NCI-H460 (cell line): Measurements from ENCODE around the gene CCDC154. TPM values are rescaled to one million over a fixed set of nuclear protein-coding genes. Genes with fewer than 3 reads are reported as not detected.
"Not testable (repeated sequence)": the region's sequence is repeated elsewhere in the genome, so short reads cannot be mapped to it uniquely, and the experiment has no call there.

Experiments used
- DNase-seq: peaks from one replicate; pipeline ENCODE4 v3.0.0-alpha.2; 2016; ENCODE audit warnings: low read depth; ENCODE audit errors: extremely low read depth
- polyA plus RNA-seq: library from polyadenylated mRNA; depleted of rRNA; stranded (reverse); fragments of >200 nt; gene quantifications from 2 replicates; pipeline ENCODE4 v1.2.3, GENCODE V29; 2014; cell fraction: nucleus; rRNA removed
- total RNA-seq: library from RNA; depleted of rRNA; stranded (reverse); fragments of >200 nt; shearing (Covaris generic); gene quantifications from 2 replicates; pipeline ENCODE4 v1.2.3, GENCODE V29; 2014; rRNA removed

Gene CCDC154
- 0.42 and 0.61 TPM in 2 replicates for total RNA-seq
- 3.2 TPM in 1 of 2 replicates, not detected in the other for polyA plus RNA-seq

- DNase-seq = no peak
Measured at GRCh38 chr16:1443980-1444729, at the start of gene CCDC154. CCDC154 (minus strand) TSS chr16:1444556; CDS start chr16:1444322, 234 bp downstream.

- no peak for DNase-seq
Measured at GRCh38 chr16:1493746-1494094, 49.4 kb upstream of the CCDC154 start.

GRCh38 chr16:1492923-1493745 is 48.8 kb upstream of the CCDC154 start, which contains the start of gene TELO2:
TELO2 (plus strand) TSS chr16:1493360; CDS start chr16:1494282, 922 bp downstream.
- DNase-seq = peak; percentile 69

GRCh38 chr16:1492082-1492922 is 47.9 kb upstream of the CCDC154 start:
- DNase-seq = no peak

GRCh38 chr16:1491327-1491726 is 47.0 kb upstream of the CCDC154 start:
- no peak for DNase-seq

GRCh38 chr16:1489077-1489476 is 44.7 kb upstream of the CCDC154 start:
- no peak for DNase-seq

GRCh38 chr16:1488619-1489018 is 44.3 kb upstream of the CCDC154 start, which contains the start of gene PTX4:
PTX4 (minus strand) TSS chr16:1488944; CDS start chr16:1488909, 35 bp downstream.
- DNase-seq = no peak

- no peak for DNase-seq
Measured at GRCh38 chr16:1488054-1488601, 43.8 kb upstream of the CCDC154 start.

GRCh38 chr16:1487395-1488053 is 43.2 kb upstream of the CCDC154 start:
- no peak for DNase-seq

- DNase-seq = no peak
Measured at GRCh38 chr16:1486551-1487390, 42.4 kb upstream of the CCDC154 start.

GRCh38 chr16:1485847-1486496 is 41.6 kb upstream of the CCDC154 start:
- DNase-seq = no peak

GRCh38 chr16:1481906-1482835 is 37.8 kb upstream of the CCDC154 start:
- DNase-seq = no peak

GRCh38 chr16:1478937-1479336 is 34.6 kb upstream of the CCDC154 start:
- not testable (repeated sequence) for DNase-seq

GRCh38 chr16:1477033-1477432 is 32.7 kb upstream of the CCDC154 start:
- no peak for DNase-seq

- DNase-seq = no peak
Measured at GRCh38 chr16:1475552-1476114, 31.3 kb upstream of the CCDC154 start.

GRCh38 chr16:1474796-1475551 is 30.6 kb upstream of the CCDC154 start, which contains the start of gene CLCN7:
CLCN7 (minus strand) TSS chr16:1475028; CDS start chr16:1474974, 54 bp downstream.
- peak; percentile 73 for DNase-seq
